Measurements from ENCODE around the gene SMC4. TPM values are rescaled to one million over a fixed set of nuclear protein-coding genes. Genes with fewer than 3 reads are reported as not detected.

Gene SMC4
- polyA plus RNA-seq, 1 of the 3 experiments (the other 2 are of a cell fraction) = 26.1 TPM

- Histone ChIP-seq H3F3A (replicated peaks; ENCODE audit: insufficient read depth) (peaks cover 42% of the 10 kb centered on the region), H2AFZ (ENCODE audit: low read depth) (no peak overlapping the region), H3K9me2 (no peaks in the 10 kb centered on the region), H3K9me3 (no peaks in the 10 kb centered on the region), H3K36me3 (replicated peaks in 1 of 2; ENCODE audit: control insufficient read depth in 1 of 2, insufficient read depth in 2 of 2, low read length in 1 of 2) (peaks cover 27 to 59% of the 10 kb centered on the region in 2 experiments), H3K4me2 (no peak overlapping the region), H4K20me1 (ENCODE audit: insufficient read depth) (no peaks in the 10 kb centered on the region), H3K27ac (ENCODE audit: low read depth in 2 of 2, low read length in 1 of 2) (no peak overlapping the region), H3K79me2 (ENCODE audit: insufficient read depth) (peaks cover 100% of the 10 kb centered on the region), H3K27me3 (ENCODE audit: insufficient read depth) (no peaks in the 10 kb centered on the region), H3K4me1 (ENCODE audit: control insufficient read depth in 1 of 2, insufficient read depth in 2 of 2, low read depth in 1 of 2, low read length in 1 of 2) (no peaks in the 10 kb centered on the region), H3K9ac (no peak overlapping the region), H3K4me3 (ENCODE audit: low read depth in 2 of 2, low read length in 1 of 2) (no peak overlapping the region)
- ChIA-PET POLR2A (no interaction called here), CTCF (interaction anchor here (1.4 kb wide), 1 partner anchor 8 kb away, joined by 3 read pairs; no protein-coding TSS in a partner anchor)
- no peak for TF ChIP-seq EZH2phosphoT487 (IDR thresholded peaks at IDR 0.05; ENCODE audit: borderline replicate concordance, low read depth)
- TF ChIP-seq NFIC (IDR thresholded peaks at IDR 0.05; ENCODE audit: borderline replicate concordance) = no peak
- TF ChIP-seq MAX (IDR thresholded peaks at IDR 0.05; ENCODE audit: low read depth) = no peak
- no peak for TF ChIP-seq USF2 (IDR thresholded peaks at IDR 0.05; ENCODE audit: borderline replicate concordance, low read depth, low read length)
- TF ChIP-seq MXI1 (IDR thresholded peaks at IDR 0.05; ENCODE audit: low read depth, low read length) = no peak
- no peak for TF ChIP-seq EP300 (IDR thresholded peaks at IDR 0.05; ENCODE audit: borderline replicate concordance in 1 of 2, low read depth in 1 of 2, low read length in 1 of 2)
- no peak for TF ChIP-seq TEAD4 (IDR thresholded peaks at IDR 0.05; ENCODE audit: borderline replicate concordance, insufficient read depth)
- no peak for TF ChIP-seq RFX5 (IDR thresholded peaks at IDR 0.05; ENCODE audit: low read length)
- no peak for TF ChIP-seq FOSL2 (IDR thresholded peaks at IDR 0.05; ENCODE audit: borderline replicate concordance, low read depth)
- no peak for TF ChIP-seq ELF1 (IDR thresholded peaks at IDR 0.05)
- TF ChIP-seq PBX3 (IDR thresholded peaks at IDR 0.05) = no peak
- no peak for TF ChIP-seq RCOR1 (IDR thresholded peaks at IDR 0.05; ENCODE audit: low read length)
- TF ChIP-seq RXRA (IDR thresholded peaks at IDR 0.05; ENCODE audit: borderline replicate concordance, low read depth) = no peak
- no peak for TF ChIP-seq SMC3 (IDR thresholded peaks at IDR 0.05; ENCODE audit: low read depth, low read length)
- TF ChIP-seq REST (IDR thresholded peaks at IDR 0.05; ENCODE audit: low read depth, low read length) = no peak
- no peak for DNase-seq
- WGBS (ENCODE audit: low lambda C conversion rate) = 96% methylated on average over 7 of the region's 7 CpGs
These were observed 41.2 kb downstream of the SMC4 start for GRCh38 chr3:160440687-160441086.

All from SK-N-SH (cell line).